Keratinocyte (primary cell): ENCODE measurements around the gene CMSS1. TPM values are rescaled to one million over a fixed set of nuclear protein-coding genes. Genes with fewer than 3 reads are reported as not detected.

Experiments
- DNase-seq: peaks from one replicate; pipeline ENCODE4 v3.0.0-alpha.2; 2011; ENCODE audit warnings: low read depth, missing footprints, low spot score
- FAIRE-seq: peaks from 2 replicates; lab custom pipeline; 2011; peaks lifted over from hg19 to GRCh38; lab: Jason Lieb, UNC
- H2AFZ ChIP-seq: 2 replicates; pipeline ENCODE4 v1.6.0; 2012; ENCODE audit warnings: low read length, control low read depth, inconsistent platforms; ENCODE audit not compliant: control insufficient read depth
- H3K27ac ChIP-seq: 2 replicates; pipeline ENCODE4 v1.5.1; 2011; ENCODE audit warnings: low read length; ENCODE audit not compliant: control insufficient read depth, insufficient read depth
- H3K27me3 ChIP-seq: 3 replicates; pipeline ENCODE4 v1.6.0; 2011; ENCODE audit warnings: low read length; ENCODE audit not compliant: control insufficient read depth, insufficient read depth; ENCODE audit errors: extremely low read depth
- H3K36me3 ChIP-seq, 2 experiments: 2 replicates in 1 of 2; 3 replicates in 1 of 2; pipeline ENCODE4 v1.5.1; 2011; ENCODE audit warnings: low read length in 2 of 2, mild to moderate bottlenecking in 1 of 2; ENCODE audit not compliant: control insufficient read depth in 2 of 2, insufficient read depth in 2 of 2; ENCODE audit errors: extremely low read depth in 1 of 2
- H3K4me1 ChIP-seq: 3 replicates; pipeline ENCODE4 v1.5.1; 2011; ENCODE audit warnings: low read length; ENCODE audit not compliant: control insufficient read depth, insufficient read depth; ENCODE audit errors: extremely low read depth
- H3K4me2 ChIP-seq: 3 replicates; pipeline ENCODE4 v1.6.0; 2011; ENCODE audit warnings: low read depth, low read length; ENCODE audit not compliant: control insufficient read depth, insufficient read depth; ENCODE audit errors: extremely low read depth
- H3K4me3 ChIP-seq, 3 experiments: fragments of 200-600 bp in 1 of 3; sonication (generic) in 1 of 3; 2 replicates in 2 of 3; 3 replicates in 1 of 3; pipeline ENCODE4 v1.5.1; 2011 to 2016; ENCODE audit warnings: low read length in 3 of 3, mild to moderate bottlenecking in 3 of 3, control low read depth in 2 of 3, inconsistent platforms in 1 of 3, low read depth in 1 of 3, mixed read lengths in 1 of 3, mixed run types in 1 of 3, moderate library complexity in 1 of 3; ENCODE audit not compliant: control insufficient read depth in 2 of 3, insufficient read depth in 2 of 3; ENCODE audit errors: extremely low read depth in 1 of 3
- H3K79me2 ChIP-seq: 2 replicates; pipeline ENCODE4 v1.6.0; 2012; ENCODE audit warnings: low read length; ENCODE audit not compliant: control insufficient read depth, insufficient read depth
- H3K9ac ChIP-seq: 3 replicates; pipeline ENCODE4 v1.6.0; 2011; ENCODE audit warnings: low read length; ENCODE audit not compliant: control insufficient read depth, insufficient read depth; ENCODE audit errors: extremely low read depth
- H3K9me1 ChIP-seq: 3 replicates; pipeline ENCODE4 v1.6.0; 2011; ENCODE audit warnings: low read length; ENCODE audit not compliant: control insufficient read depth, insufficient read depth; ENCODE audit errors: extremely low read depth
- H3K9me3 ChIP-seq: 2 replicates; pipeline ENCODE4 v1.5.1; 2012; ENCODE audit warnings: low read depth, low read length; ENCODE audit not compliant: control insufficient read depth
- H4K20me1 ChIP-seq: 3 replicates; pipeline ENCODE4 v1.6.0; 2011; ENCODE audit warnings: low read length; ENCODE audit not compliant: control insufficient read depth, insufficient read depth; ENCODE audit errors: extremely low read depth
- EZH2 ChIP-seq: IDR thresholded peaks from one replicate; pipeline ENCODE4 v1.6.1; 2012; ENCODE audit warnings: inconsistent platforms, mild to moderate bottlenecking, low read length, moderate library complexity
- dilution Hi-C: fragments of 300-500 bp; cut with MboI; formaldehyde crosslinking; loops from one replicate; pipeline ENCODE4 v1.7.0; 2020; ENCODE audit warnings: low sequenced_read_pairs; ENCODE audit not compliant: extremely low pct_ligation_motif_present
- polyA plus RNA-seq, 5 experiments: library from polyadenylated mRNA; depleted of rRNA in 3 of 5; stranded (reverse) in 3 of 5; stranded (forward) in 1 of 5; unstranded in 1 of 5; fragments of >200 nt; gene quantifications; 1 replicate in 1 of 5; 2 replicates in 3 of 5; 3 replicates in 1 of 5; pipeline versions ENCODE4 v1.2.1 to v1.2.3, GENCODE V29; 2011 to 2012; ENCODE audit warnings: missing spikeins in 2 of 5, low read depth in 1 of 5, low replicate concordance in 1 of 5
- TF ChIP-seq, protein P1 (sequence below), 3 experiments: IDR thresholded peaks in 1 of 3; conservative IDR thresholded peaks in 1 of 3; optimal IDR thresholded peaks in 1 of 3; 2 replicates in 2 of 3; 3 replicates in 1 of 3; pipeline versions ENCODE3 to v1.5.1; 2011; ENCODE audit warnings: low read length in 3 of 3, mild to moderate bottlenecking in 3 of 3, moderate library complexity in 2 of 3, control low read depth in 1 of 3, inconsistent platforms in 1 of 3; ENCODE audit not compliant: insufficient read depth in 2 of 3; ENCODE audit errors: extremely low read depth in 1 of 3

Gene CMSS1
- polyA plus RNA-seq, 1 donor (not counting 4 experiments of a cell fraction or from before 2014, with no cell fraction given), result 37.2 TPM

DNA sequence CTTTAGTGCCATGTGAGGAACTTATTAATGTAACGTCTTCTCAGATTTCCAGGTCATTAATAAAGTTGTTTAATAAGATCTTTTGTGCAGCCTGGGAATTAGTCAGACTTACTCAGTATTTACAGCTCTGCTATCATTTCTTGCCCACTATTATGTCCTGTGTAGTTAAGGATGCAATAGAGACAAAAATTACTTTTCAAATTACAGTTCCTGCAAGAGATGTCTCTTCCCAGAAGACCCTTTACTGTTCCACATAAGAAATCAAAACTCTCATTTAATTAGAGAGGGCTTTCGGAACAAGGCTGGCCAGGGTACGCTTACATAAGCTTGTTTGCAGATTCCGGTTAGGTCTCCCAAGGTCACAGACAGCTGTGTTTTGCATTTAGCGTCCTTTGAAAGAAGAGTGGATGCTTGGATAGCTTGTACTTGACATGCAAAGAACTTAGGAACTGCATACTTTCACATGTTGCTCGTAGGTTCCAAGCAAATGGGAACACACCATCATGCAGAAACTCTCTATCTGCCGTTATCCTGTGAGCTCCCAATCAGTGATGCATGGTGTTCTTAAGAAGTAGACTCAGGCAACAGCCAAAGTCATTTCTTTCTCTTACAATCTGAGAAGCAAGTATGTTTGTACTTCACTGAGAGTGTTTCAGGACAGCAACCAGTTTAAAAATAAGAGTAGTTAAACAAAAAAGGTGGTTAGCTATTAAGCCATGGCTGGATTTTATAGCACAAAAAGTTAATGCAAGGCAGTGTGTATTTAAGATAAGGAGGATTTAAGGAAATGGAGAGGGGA, 259.3 kb downstream of the CMSS1 start:
- FAIRE-seq (no peak), DNase-seq (no peak)
- no peak overlapping the region for H3K4me2 ChIP-seq
- no peaks in the 10 kb centered on the region for H4K20me1 ChIP-seq
- H3K27me3 ChIP-seq, result no peaks in the 10 kb centered on the region
- TF ChIP-seq, protein P1, sequence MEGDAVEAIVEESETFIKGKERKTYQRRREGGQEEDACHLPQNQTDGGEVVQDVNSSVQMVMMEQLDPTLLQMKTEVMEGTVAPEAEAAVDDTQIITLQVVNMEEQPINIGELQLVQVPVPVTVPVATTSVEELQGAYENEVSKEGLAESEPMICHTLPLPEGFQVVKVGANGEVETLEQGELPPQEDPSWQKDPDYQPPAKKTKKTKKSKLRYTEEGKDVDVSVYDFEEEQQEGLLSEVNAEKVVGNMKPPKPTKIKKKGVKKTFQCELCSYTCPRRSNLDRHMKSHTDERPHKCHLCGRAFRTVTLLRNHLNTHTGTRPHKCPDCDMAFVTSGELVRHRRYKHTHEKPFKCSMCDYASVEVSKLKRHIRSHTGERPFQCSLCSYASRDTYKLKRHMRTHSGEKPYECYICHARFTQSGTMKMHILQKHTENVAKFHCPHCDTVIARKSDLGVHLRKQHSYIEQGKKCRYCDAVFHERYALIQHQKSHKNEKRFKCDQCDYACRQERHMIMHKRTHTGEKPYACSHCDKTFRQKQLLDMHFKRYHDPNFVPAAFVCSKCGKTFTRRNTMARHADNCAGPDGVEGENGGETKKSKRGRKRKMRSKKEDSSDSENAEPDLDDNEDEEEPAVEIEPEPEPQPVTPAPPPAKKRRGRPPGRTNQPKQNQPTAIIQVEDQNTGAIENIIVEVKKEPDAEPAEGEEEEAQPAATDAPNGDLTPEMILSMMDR (optimal IDR thresholded peaks at IDR 0.05 in 1 of 3, IDR thresholded peaks at IDR 0.05 in 1 of 3, conservative IDR thresholded peaks at IDR 0.05 in 1 of 3; ENCODE audit: extremely low read depth in 1 of 3, insufficient read depth in 2 of 3, low read length in 3 of 3), result no peak
- no peak for TF ChIP-seq EZH2
- H3K79me2 ChIP-seq, result no peaks in the 10 kb centered on the region
- no peak overlapping the region for H2AFZ ChIP-seq
- no peaks in the 10 kb centered on the region for H3K36me3 ChIP-seq
- H3K9me1 ChIP-seq, result no peaks in the 10 kb centered on the region
- H3K27ac ChIP-seq, result no peak overlapping the region
- H3K4me3 ChIP-seq, result no peak overlapping the region
- H3K9me3 ChIP-seq, result no peaks in the 10 kb centered on the region
- no peak overlapping the region for H3K9ac ChIP-seq
- H3K4me1 ChIP-seq, result no peaks in the 10 kb centered on the region
- dilution Hi-C loops, result no loop called here

DNA sequence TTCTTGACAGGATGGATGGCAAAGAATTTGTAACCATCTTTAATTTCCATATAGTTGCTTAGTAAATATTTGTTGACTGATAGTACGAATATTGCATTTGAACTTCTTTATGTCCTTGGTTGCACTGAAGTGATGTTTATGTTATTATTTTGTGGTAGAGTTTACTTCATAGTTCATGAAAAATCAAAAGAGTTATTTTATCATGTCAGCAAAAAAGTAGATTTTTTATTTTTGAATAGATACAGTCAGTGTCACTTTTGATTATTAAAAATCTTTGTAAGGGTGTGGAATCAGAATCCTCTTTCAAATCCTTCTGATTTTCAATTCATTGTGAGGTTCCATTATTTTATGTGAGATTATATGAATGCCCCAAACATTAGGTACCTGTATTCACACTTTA, 261.7 kb downstream of the CMSS1 start:
- Histone ChIP-seq H3K9me1 (no peaks in the 10 kb centered on the region), H3K4me1 (no peaks in the 10 kb centered on the region), H2AFZ (no peak overlapping the region), H3K9ac (no peak overlapping the region), H3K9me3 (no peaks in the 10 kb centered on the region), H3K27ac (no peak overlapping the region), H4K20me1 (no peaks in the 10 kb centered on the region), H3K27me3 (no peaks in the 10 kb centered on the region), H3K4me3 (no peak overlapping the region), H3K79me2 (no peaks in the 10 kb centered on the region), H3K36me3 (no peaks in the 10 kb centered on the region), H3K4me2 (no peak overlapping the region)
- dilution Hi-C loops, result no loop called here
- DNase-seq, result no peak
- TF ChIP-seq, protein P1 (optimal IDR thresholded peaks at IDR 0.05 in 1 of 3, IDR thresholded peaks at IDR 0.05 in 1 of 3, conservative IDR thresholded peaks at IDR 0.05 in 1 of 3; ENCODE audit: extremely low read depth in 1 of 3, insufficient read depth in 2 of 3, low read length in 3 of 3), result no peak
- no peak for TF ChIP-seq EZH2
- no peak for FAIRE-seq
